Suppressor macrophage (primary cell): ENCODE results near the gene AKR7A2.
"Not testable (repeated sequence)": the region's sequence is repeated elsewhere in the genome, so short reads cannot be mapped to it uniquely, and the experiment has no call there.

ENCODE experiments used
- DNase-seq, 4 experiments: peaks; one replicate each; pipeline ENCODE4 v3.0.0-alpha.2; 2020 to 2022

The AKR7A2 gene

DNA sequence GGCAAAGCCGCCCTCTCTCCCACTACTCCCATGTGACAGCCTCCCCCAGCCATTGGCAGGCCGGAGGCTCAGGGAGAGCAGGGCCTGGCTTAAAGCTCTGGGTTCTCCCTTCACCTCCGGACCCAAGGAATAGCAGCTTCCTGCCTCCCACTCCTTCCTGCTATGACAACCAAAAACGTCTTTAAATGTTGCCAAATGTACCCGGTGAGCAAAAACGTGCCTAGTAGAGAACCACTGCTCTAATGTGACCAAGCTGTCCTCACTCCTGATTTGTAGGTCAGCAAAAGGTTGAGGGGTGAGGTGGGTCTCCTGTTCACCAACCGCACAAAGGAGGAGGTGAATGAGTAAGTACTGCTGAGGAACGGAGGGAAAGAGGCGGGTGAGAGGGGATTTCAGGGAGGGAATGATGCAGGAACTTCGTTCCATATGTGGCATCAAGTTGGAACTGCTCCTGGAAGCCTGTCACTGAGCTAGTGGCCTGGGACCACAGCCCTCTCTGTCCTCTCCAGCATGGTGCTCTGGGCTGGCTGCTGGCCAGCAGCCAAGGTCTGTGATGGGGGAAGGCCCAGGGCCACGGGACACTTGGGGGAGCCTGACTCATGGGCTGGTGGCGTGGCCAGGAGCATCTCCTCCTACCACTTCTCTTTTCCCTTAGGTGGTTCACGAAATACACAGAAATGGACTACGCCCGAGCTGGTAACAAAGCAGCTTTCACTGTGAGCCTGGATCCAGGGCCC, 54.6 kb downstream of the AKR7A2 start:
- peak; percentile 80 to 91 (median 86) for DNase-seq

DNA sequence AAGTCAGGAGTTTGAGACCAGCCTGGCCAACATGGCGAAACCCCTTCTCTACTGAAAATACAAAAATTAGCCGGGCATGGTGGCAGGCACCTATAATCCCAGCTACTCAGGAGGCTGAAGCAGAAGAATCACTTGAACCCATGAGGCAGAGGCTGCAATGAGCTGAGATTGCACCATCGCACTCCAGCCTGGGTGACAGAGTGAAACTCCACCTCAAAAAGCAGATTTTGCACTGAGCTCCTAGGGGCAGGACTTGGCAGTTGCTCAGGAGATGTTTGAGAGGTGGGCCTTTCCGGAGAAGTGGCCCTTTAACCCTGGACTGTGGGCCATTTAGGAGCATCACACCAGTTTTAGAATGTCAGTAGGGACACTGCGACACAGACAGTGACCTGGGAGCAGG, 55.6 kb downstream of the AKR7A2 start:
- not testable (repeated sequence) for DNase-seq

- no peak for DNase-seq
Measured at GRCh38 chr1:19255288-19255687, 56.7 kb downstream of the AKR7A2 start.

DNA sequence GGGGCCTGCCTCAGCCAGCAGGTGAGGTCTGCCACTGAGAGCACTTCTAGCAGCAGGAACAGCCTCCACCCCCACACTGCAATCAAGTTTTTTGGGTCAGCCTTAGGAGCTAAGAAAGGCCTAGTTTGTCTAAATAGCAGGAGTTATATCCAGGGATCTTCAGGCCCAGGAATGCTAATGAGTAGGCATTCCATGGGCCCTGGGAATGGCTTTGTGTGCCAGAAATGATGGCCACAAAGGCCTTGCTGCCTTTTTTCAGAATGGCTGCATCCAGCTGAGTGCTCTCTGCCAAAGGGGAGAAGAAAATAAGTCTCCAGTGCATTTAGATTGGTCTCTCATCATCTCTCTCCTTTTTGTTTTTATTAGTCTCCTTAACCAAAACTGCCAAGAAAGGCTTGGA, 57.5 kb downstream of the AKR7A2 start:
- DNase-seq: no peak
